ENCODE measurements around the gene BCL2L2. TPM values are rescaled to one million over a fixed set of nuclear protein-coding genes. Genes with fewer than 3 reads are reported as not detected.

Gene BCL2L2
- total RNA-seq, 1 donor from 2014 or later, result 5.7 TPM

DNA sequence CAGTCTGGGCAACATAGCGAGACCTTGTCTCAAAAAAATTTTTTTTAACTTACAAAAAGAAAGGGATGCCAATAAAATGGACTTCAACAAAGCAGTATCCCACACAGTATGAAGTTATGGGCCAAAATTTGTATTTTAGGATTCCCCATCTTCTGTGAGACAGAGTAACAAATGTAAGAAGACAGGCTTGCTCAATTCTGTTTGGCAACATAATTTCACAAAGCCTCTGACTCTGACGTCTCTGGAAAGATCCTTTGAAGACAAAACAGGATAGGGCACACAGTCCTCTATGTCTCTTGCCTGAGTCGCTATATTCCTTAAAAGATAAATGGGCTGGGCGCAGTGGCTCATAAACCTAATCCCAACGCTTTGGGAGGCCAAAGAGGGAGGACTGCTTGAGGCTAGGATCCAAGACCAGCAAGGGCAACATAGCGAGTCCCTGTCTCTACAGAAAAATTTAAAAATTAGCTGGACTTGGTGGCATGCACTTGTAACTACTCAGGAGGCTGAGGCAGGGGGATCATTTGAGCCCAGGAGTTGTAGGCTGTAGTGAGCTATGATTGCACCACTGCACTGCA, 19.6 kb upstream of the BCL2L2 start:
- DNase-seq, result no peak
- intact Hi-C loops (cut with micrococcal nuclease), result loop anchor here (1.0 to 5.0 kb wide), 4 partner anchors 8 to 190 kb away; partner anchors contain the start of genes ACIN1, C14orf119 and PABPN1
- no peaks in the 10 kb centered on the region for H3K9me3 Mint-ChIP-seq
- H3K36me3 Mint-ChIP-seq (ENCODE audit: low read depth), result peaks cover 7% of the 10 kb centered on the region
- H3K4me3 Mint-ChIP-seq, result peak overlapping the region; percentile 99
- no peaks in the 10 kb centered on the region for H3K27me3 Mint-ChIP-seq
- H3K4me1 Mint-ChIP-seq, result peaks cover 19% of the 10 kb centered on the region
- peak overlapping the region; percentile 94 for H3K27ac Mint-ChIP-seq

DNA sequence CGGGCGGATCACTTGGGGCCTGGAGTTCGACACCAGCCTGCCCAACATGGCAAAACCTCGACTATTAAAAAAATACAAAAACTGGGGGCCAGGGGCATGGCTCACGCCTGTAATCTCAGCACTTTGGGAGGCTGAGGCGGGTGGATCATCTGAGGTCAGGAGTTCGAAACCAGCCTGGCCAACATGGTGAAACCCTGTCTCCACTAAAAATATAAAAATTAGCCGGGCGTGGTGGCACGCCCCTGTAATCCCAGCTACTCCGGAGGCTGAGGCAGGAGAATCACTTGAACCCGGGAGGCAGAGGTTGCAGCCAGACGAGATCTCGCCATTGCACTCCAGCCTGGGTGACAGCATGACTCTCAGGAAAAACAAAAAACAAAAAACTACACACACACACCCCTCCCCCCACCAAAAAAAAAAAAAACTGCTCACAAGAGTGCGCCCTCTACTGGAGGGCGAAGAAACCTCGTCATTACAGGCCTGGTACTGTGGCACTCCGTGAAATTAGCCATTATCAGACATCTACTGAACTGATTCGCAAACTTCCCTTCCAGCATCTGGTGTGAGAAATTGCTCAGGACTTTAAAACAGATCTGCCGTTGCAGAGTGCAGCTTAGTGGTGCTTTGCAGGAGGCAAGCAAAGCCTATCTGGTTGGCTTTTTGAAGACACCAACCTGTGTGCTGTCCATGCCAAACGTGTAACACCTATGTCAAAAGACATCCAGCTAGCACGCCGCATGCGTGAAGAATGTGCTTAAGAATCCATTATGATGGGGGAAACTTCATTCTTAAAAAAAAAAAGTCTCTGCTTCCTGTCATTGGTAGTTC, 11.7 kb upstream of the BCL2L2 start:
- H3K9me3 Mint-ChIP-seq, result no peaks in the 10 kb centered on the region
- DNase-seq, result peak; percentile 90
- peak overlapping the region; percentile 25 for H3K4me3 Mint-ChIP-seq
- H3K27me3 Mint-ChIP-seq, result no peaks in the 10 kb centered on the region
- H3K27ac Mint-ChIP-seq, result peak overlapping the region; percentile 78
- H3K4me1 Mint-ChIP-seq, result peaks cover 17% of the 10 kb centered on the region
- peaks cover 20% of the 10 kb centered on the region for H3K36me3 Mint-ChIP-seq (ENCODE audit: low read depth)
- intact Hi-C loops (cut with micrococcal nuclease), result loop anchor here (1.0 to 2.0 kb wide), 2 partner anchors 9 to 30 kb away; partner anchors contain the start of gene HOMEZ

DNA sequence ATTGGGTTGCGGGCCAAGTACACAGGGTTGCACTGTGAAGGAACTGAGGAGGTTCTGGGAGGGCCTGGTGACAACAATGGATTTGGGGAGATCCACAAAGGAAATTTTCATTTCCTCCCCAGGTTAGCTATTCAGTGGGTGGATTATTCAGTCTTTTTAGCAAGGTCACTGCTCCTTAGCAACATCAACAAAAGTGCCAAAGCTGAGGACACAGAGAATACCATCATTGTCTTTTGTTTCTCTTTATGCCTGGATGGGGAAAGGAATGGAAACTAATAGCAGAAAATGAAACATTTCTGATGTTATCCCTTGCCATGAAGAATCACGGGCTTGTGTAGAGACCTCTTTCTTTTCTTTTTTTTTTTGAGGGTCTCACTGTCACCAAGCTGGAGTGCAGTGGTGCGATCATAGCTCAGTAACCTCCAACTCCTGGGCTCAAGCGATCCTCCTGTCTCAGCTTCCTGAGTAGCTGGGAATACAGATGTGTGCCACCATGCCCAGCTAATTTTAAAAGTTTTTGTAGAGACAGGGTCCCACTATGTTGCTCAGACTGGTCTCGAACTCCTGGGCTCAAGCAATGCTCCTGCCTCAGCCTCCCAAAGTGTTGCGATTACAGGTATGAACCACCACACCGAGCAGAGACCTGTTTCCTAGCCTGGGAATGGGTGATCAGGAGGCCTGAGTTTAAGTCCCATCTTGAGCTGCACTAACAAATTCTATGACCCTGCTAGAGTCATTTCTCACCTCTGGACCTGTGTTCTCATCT, 10.4 kb upstream of the BCL2L2 start:
- peaks cover 21% of the 10 kb centered on the region for H3K36me3 Mint-ChIP-seq (ENCODE audit: low read depth)
- H3K4me3 Mint-ChIP-seq, result no peak overlapping the region
- no peaks in the 10 kb centered on the region for H3K9me3 Mint-ChIP-seq
- peak overlapping the region; percentile 12 for H3K27ac Mint-ChIP-seq
- no peaks in the 10 kb centered on the region for H3K27me3 Mint-ChIP-seq
- peaks cover 21% of the 10 kb centered on the region for H3K4me1 Mint-ChIP-seq
- DNase-seq, result peak; percentile 51
- intact Hi-C loops (cut with micrococcal nuclease), result no loop called here

DNA sequence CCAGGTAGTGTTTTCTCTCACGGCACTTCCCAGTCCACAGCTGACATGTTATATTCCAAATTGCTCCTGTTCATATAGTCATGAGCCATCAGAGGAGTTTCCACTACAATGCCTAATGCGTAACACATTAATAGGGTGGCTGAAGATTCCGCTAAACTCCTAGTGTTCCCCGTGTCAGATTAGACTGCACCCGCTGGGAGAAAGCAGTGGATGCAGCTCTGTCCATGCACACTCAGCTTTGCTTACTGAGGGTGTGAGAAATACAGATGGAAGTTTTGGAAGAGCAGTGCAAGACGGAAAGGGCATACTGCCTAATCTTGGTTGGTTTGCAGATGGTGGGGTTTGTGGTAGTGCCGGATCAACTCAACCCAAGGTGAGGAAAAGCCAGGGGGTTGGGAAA, 9.5 kb upstream of the BCL2L2 start:
- Mint-ChIP-seq H3K27me3 (no peaks in the 10 kb centered on the region), H3K27ac (no peak overlapping the region), H3K9me3 (no peaks in the 10 kb centered on the region), H3K4me1 (peaks cover 23% of the 10 kb centered on the region), H3K36me3 (ENCODE audit: low read depth) (peaks cover 23% of the 10 kb centered on the region), H3K4me3 (no peak overlapping the region)
- DNase-seq, result peak; percentile 53
- intact Hi-C loops (cut with micrococcal nuclease), result no loop called here

DNA sequence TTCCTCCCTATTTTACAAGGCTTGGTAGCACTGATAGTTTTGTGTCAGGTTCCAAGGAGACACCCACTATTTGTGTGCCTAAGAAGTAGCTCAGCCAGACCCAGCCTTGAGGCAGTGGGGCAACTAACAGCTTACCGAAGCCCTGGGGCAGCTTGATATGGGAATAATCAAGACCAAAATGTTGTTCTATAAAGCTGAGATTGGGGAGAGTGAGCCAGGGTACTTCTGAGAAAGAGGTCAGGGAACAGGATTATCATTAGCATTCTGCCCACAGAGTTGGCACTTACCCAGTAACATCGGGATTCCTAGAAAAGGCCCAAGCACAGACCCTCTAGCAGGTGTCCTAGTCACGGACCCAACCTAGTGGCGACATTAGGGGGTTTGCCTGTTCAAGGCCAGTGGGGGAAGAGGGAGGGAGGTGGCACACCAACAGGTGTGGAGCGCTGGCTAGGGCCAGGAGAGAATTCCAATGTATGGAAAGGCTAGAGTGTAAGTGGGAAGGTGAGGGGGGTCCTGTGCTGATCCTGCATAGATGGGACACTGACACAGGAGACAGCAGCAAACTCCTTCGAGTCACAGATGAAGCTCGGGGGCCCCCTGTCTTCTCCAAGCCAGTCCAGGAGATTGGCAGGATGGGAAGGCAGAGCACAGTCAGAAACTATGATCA, 8.9 kb upstream of the BCL2L2 start:
- peak overlapping the region; percentile 29 for H3K27ac Mint-ChIP-seq
- peak; percentile 53 for DNase-seq

DNA sequence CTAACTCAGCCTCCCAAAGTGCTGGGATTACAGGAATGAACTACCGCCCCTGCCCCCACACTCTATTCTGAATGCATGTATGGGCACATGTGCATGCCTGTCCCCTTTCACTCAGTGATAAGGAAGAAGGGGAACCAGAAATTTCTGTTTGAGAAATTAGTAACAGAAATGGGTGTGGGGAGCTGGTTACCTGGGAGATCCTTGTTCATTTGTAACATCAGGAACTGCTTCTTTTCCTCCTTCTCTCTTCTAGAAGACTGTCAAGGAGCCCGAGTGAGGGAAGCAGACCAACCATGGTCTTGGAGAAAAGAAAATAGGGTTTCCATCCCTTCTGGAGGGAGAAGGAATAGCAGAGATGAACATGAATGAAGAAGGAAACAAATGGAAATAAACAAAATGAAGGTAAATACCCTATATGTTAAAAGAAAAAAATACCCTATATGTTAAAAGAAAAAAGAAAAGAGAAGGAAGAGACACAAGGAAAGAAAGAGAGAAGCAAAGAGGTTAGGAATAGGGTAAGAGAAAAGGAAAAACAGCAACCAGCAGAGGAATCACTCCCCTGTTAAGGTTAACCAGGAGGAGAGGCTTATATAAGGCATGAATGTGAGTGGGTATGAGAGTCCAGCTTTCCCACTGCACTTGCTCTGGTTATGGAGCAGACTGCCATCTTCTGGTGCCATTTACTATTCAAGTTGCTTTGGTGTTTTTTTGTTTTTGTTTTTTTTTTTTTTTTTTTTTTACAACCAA, 7.2 kb upstream of the BCL2L2 start:
- intact Hi-C loops (cut with micrococcal nuclease), result loop anchor here (2.0 kb wide), 1 partner anchor 179 kb away; no protein-coding TSS in a partner anchor
- Mint-ChIP-seq H3K9me3 (no peaks in the 10 kb centered on the region), H3K4me1 (peaks cover 28% of the 10 kb centered on the region), H3K4me3 (peak overlapping the region; percentile 49), H3K36me3 (ENCODE audit: low read depth) (peaks cover 23% of the 10 kb centered on the region), H3K27ac (peak overlapping the region; percentile 55), H3K27me3 (no peaks in the 10 kb centered on the region)
- DNase-seq, result peak; percentile 69

More for the DNA sequence above, 8.9 kb upstream of the BCL2L2 start:
- intact Hi-C loops (cut with micrococcal nuclease), result loop anchor here (2.0 kb wide), 1 partner anchor 177 kb away; no protein-coding TSS in a partner anchor
- no peaks in the 10 kb centered on the region for H3K27me3 Mint-ChIP-seq
- H3K36me3 Mint-ChIP-seq (ENCODE audit: low read depth), result peaks cover 23% of the 10 kb centered on the region
- peaks cover 26% of the 10 kb centered on the region for H3K4me1 Mint-ChIP-seq
- no peak overlapping the region for H3K4me3 Mint-ChIP-seq
- no peaks in the 10 kb centered on the region for H3K9me3 Mint-ChIP-seq

DNA sequence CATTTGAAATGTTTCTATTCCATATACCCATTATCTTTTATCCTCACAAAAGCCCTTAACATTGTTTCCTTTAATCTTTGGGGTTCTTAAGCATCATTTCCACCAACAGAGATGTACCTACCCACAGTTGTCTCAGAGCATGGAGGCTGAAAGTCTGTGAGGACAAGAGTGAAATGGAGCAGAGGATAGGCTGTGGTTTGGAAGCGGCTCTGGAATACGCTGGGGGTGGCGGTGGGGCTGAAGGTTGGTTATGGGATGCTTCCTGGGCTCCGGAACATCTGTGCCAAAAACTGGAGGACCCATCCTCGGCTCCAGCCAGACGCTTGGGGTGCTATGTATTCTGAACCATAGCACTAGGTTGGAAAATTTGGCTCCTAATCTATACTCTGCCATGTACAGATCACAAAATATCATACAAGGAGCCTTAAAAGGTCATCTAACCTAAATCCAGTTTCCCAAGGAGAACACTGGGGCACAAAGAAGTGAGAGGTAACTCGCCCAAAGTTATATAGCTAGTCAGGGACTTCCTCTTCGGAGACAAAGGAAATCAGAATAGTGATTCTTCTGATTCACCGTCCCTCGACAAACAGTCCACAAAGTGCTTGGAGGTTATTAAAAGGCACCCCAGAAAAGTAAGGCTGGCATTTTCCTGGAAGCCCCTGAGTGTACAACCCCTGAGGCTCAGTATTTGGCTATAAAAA, 6.5 kb upstream of the BCL2L2 start:
- peak overlapping the region; percentile 99 for H3K27ac Mint-ChIP-seq
- H3K36me3 Mint-ChIP-seq (ENCODE audit: low read depth), result peaks cover 23% of the 10 kb centered on the region
- no peaks in the 10 kb centered on the region for H3K9me3 Mint-ChIP-seq
- intact Hi-C loops (cut with micrococcal nuclease), result loop anchor here (1.0 to 5.0 kb wide), 4 partner anchors 33 to 373 kb away; partner anchors contain the start of genes ACIN1, C14orf119 and PRMT5
- peaks cover 3% of the 10 kb centered on the region for H3K27me3 Mint-ChIP-seq
- DNase-seq, result peak; percentile 57
- peaks cover 26% of the 10 kb centered on the region for H3K4me1 Mint-ChIP-seq
- H3K4me3 Mint-ChIP-seq, result peak overlapping the region; percentile 98

DNA sequence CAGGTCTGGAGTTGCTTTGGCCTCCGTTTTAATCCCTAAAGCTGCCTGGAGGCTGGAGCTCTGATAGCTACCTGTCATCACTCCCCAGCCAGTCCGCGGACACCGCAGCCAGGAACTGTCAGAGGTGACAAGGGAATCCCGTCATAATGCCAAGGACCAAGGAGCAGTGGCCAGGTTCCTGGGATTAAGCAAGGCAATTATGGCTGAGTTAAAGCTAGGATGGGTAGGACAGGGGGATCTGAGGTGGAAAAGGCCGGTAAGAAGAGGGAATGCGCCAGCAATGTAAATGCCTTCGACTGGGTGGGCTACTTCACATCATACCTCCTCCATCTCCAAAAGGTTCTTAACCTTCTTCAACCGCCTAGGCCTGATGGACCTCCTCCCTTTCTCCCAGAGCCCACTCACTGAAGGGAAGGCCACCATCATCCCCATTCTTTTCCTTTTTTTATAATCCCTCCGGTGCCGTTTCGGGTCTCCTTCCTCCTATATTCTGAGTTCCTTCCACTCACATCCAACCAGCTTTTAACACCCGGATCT, 5.9 kb upstream of the BCL2L2 start:
- Mint-ChIP-seq H3K9me3 (no peaks in the 10 kb centered on the region), H3K36me3 (ENCODE audit: low read depth) (peaks cover 23% of the 10 kb centered on the region), H3K27me3 (peaks cover 3% of the 10 kb centered on the region), H3K4me3 (peak overlapping the region; percentile 98), H3K4me1 (peaks cover 26% of the 10 kb centered on the region), H3K27ac (peak overlapping the region; percentile 99)
- DNase-seq, result peak; percentile 77
- intact Hi-C loops (cut with micrococcal nuclease), result loop anchor here (1.0 to 5.0 kb wide), 6 partner anchors 14 to 373 kb away; partner anchors contain the start of genes ACIN1, C14orf119, HOMEZ and NGDN

DNA sequence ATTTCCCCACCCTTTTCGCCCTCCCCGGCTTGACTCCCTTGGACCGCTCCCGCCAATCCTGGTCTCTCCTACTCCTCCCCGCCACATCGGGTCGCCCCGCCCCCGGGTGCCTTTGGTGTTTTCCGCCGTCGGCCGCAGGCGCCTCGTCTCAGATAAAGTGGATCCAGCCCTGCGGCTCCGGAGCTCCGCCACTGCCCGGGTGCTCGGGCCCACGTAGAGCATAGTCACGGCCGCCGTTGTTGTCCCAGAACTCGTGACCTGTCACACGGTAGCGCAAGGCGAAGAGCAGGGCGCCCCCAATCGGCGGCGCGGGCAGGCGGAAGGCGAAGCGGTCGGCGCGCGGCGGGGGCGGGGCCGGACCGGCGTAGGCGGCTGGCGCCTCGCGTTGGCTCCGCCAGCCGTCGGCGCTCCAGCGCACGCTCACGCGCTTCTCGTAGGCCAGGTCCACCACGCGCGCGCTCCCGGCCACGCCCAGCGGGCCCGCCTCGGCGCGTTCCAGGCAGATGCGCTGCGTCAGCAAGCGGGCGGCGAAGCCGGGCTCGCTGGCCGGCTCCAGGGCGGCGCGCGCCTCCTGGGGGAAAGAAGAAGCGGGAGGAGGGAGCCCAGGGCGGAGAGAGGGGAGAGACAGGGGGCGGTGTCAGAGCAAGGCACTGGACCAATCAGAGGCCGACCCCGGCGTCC, 5.2 kb upstream of the BCL2L2 start:
- intact Hi-C loops (cut with micrococcal nuclease), result loop anchor here (1.0 to 5.0 kb wide), 5 partner anchors 15 to 374 kb away; partner anchors contain the start of genes ACIN1, C14orf119, HOMEZ and NGDN
- DNase-seq, result peak; percentile 100
- H3K4me1 Mint-ChIP-seq, result peaks cover 30% of the 10 kb centered on the region
- H3K27ac Mint-ChIP-seq, result peak overlapping the region; percentile 99
- H3K36me3 Mint-ChIP-seq (ENCODE audit: low read depth), result peaks cover 22% of the 10 kb centered on the region
- H3K9me3 Mint-ChIP-seq, result no peaks in the 10 kb centered on the region
- H3K27me3 Mint-ChIP-seq, result peaks cover 6% of the 10 kb centered on the region
- H3K4me3 Mint-ChIP-seq, result peak overlapping the region; percentile 98

DNA sequence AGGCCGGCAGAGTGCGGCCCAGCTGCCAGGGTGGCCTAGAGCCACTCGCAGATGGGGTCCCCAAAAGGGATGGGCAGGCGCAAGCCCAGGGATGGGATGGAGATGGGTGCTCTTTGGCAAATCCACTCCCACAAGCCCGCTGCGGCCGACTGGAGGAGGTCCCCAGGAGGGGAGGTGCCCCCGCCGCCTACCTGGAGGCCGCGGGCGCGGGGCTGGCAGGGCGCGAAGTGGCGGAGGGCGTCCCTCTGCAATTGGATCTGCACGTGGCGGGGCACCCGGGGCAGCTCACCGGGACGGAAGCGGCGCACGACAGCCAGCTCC, 4.7 kb upstream of the BCL2L2 start:
- Mint-ChIP-seq H3K27me3 (peaks cover 6% of the 10 kb centered on the region), H3K27ac (peak overlapping the region; percentile 99), H3K36me3 (ENCODE audit: low read depth) (peaks cover 18% of the 10 kb centered on the region), H3K4me3 (peak overlapping the region; percentile 98), H3K4me1 (peaks cover 30% of the 10 kb centered on the region), H3K9me3 (no peaks in the 10 kb centered on the region)
- no peak for DNase-seq
- intact Hi-C loops (cut with micrococcal nuclease), result loop anchor here (1.0 to 5.0 kb wide), 5 partner anchors 16 to 375 kb away; partner anchors contain the start of genes ACIN1, C14orf119, HOMEZ and NGDN
